ENCODE data around the gene ITGBL1. TPM values are rescaled to one million over a fixed set of nuclear protein-coding genes. Genes with fewer than 3 reads are reported as not detected.
A peak's percentile ranks its signal among the peaks of the same experiment; 100 is the strongest.

ITGBL1 gene
- total and polyA plus RNA-seq, 2 donors, result 8.5 to 21.2 TPM

- Histone ChIP-seq H3K36me3 (ENCODE audit: insufficient read depth) (no peaks in the 10 kb centered on the region), H3K4me3 (ENCODE audit: low read depth, low read length) (no peak overlapping the region), H3K4me1 (ENCODE audit: insufficient read depth) (peaks cover 2% of the 10 kb centered on the region), H3K27ac (ENCODE audit: low read depth) (peak overlapping the region; percentile 67)
- DNase-seq (ENCODE audit: extremely low spot score), result no peak
- WGBS, result 53% methylated on average over 2 of the region's 2 CpGs
Measured at GRCh38 chr13:101623470-101624209, 171.2 kb downstream of the ITGBL1 start.

GRCh38 chr13:101624210-101624922 lies 171.9 kb downstream of the ITGBL1 start:
- DNase-seq (ENCODE audit: extremely low spot score), result no peak
- H3K4me1 ChIP-seq (ENCODE audit: insufficient read depth), result peaks cover 2% of the 10 kb centered on the region
- H3K4me3 ChIP-seq (ENCODE audit: low read depth, low read length), result no peak overlapping the region
- H3K27ac ChIP-seq (ENCODE audit: low read depth), result peak overlapping the region; percentile 73
- WGBS, result 24% methylated on average over 8 of the region's 8 CpGs
- no peaks in the 10 kb centered on the region for H3K36me3 ChIP-seq (ENCODE audit: insufficient read depth)

- Histone ChIP-seq H3K4me3 (ENCODE audit: low read depth, low read length) (no peak overlapping the region), H3K27ac (ENCODE audit: low read depth) (no peak overlapping the region), H3K4me1 (ENCODE audit: insufficient read depth) (peaks cover 2% of the 10 kb centered on the region), H3K36me3 (ENCODE audit: insufficient read depth) (no peaks in the 10 kb centered on the region)
- DNase-seq (ENCODE audit: extremely low spot score), result no peak
- 57% methylated on average over 3 of the region's 3 CpGs for WGBS
Measured at GRCh38 chr13:101624981-101625380, 172.5 kb downstream of the ITGBL1 start.

DNA sequence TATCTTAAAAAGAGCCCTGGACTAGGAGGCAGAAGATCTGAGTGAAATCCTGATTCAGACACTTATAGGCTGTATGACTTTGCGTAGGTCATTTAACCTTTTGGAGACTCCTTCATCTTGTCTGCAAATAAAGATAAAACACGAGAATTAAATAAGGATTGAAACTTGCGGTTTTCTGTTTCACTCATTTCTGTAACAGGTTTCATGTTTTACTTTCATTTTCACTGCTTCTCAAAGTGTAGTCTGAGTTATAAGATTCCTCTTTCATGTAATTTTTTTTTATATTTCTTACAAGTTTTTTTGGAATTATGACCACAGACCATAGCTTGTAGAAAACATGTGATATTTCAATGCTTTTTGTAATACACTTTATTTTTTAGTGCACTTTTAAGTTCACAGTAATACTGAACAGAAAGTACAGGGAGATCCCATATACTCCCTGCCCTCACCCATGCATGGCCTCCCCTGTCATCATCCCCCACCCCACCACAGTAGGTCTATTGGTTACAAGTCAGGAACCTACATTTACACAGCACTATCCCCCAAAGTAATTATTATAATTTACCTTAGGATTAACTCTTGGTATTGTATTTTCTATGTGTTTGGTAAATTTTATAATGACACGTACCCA lies 174.6 kb downstream of the ITGBL1 start:
- H3K36me3 ChIP-seq (ENCODE audit: insufficient read depth), result no peaks in the 10 kb centered on the region
- peaks cover 2% of the 10 kb centered on the region for H3K4me1 ChIP-seq (ENCODE audit: insufficient read depth)
- peak overlapping the region; percentile 50 for H3K27ac ChIP-seq (ENCODE audit: low read depth)
- H3K4me3 ChIP-seq (ENCODE audit: low read depth, low read length), result peak overlapping the region; percentile 31
- no peak for DNase-seq (ENCODE audit: extremely low spot score)
- WGBS, result 41% methylated on average over 4 of the region's 4 CpGs

DNA sequence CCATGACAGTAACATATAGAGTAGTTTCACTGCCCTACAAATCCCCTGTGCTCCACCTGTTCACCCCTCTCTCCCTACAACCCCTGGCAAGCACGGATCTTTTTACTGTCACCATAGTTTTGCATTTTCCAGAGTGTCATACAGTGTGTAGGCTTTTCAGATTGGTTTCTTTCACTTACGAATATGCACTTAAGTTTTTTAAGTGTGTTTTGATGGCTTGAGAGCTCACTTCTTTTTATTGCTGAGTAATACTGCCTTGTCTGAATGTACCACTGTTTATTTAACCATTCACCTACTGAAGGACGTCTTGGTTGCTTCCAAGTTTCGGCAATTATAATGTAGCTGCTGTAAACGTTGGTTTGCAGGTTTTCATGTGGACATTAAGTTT lies 175.1 kb downstream of the ITGBL1 start:
- peak overlapping the region; percentile 1 for H3K4me3 ChIP-seq (ENCODE audit: low read depth, low read length)
- H3K4me1 ChIP-seq (ENCODE audit: insufficient read depth), result peaks cover 2% of the 10 kb centered on the region
- H3K36me3 ChIP-seq (ENCODE audit: insufficient read depth), result no peaks in the 10 kb centered on the region
- no peak for DNase-seq (ENCODE audit: extremely low spot score)
- WGBS, result 40% methylated on average over 5 of the region's 5 CpGs
- no peak overlapping the region for H3K27ac ChIP-seq (ENCODE audit: low read depth)

DNA sequence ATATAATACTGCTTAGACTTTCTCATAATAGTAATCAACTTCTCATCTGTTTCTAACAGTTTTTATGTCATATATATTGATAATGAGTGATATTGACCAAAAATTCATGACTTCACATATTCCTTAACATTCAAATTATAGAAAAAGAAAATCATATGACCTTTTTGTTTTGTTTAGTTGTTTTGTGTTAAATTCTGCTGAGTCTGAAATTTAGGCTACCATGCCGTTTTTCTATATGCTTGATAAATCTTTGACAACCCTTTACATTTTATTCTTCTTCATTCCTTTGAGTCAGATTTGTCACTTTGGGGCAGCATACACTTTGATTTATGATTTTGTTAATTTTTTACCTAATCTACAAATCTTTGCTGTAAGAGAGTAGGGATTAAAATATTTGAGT lies 176.4 kb downstream of the ITGBL1 start:
- H3K4me3 ChIP-seq (ENCODE audit: low read depth, low read length), result no peak overlapping the region
- H3K36me3 ChIP-seq (ENCODE audit: insufficient read depth), result no peaks in the 10 kb centered on the region
- H3K27ac ChIP-seq (ENCODE audit: low read depth), result no peak overlapping the region
- H3K4me1 ChIP-seq (ENCODE audit: insufficient read depth), result peaks cover 2% of the 10 kb centered on the region
- 86% methylated on average over 1 of the region's 1 CpG for WGBS
- no peak for DNase-seq (ENCODE audit: extremely low spot score)

DNA sequence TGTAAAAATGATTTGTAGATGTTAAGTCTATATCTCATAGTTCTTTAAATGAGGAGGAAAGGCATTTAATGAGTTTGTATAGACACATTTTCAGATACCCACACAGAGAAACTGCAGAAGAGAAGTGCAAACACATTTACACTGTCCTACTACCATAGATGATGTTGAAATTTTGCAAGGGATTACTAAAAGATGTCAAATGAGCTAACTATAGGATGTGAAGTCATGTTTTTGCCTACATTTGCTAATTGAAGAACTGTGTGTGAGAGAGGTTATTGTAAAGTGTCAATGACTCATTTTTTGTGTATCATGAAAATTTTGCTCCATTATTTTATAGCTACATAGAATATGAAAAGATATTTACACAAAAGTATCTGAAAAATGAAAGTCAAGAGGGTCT lies 178.9 kb downstream of the ITGBL1 start:
- H3K36me3 ChIP-seq (ENCODE audit: insufficient read depth), result no peaks in the 10 kb centered on the region
- H3K4me1 ChIP-seq (ENCODE audit: insufficient read depth), result no peaks in the 10 kb centered on the region
- no peak overlapping the region for H3K27ac ChIP-seq (ENCODE audit: low read depth)
- no peak for DNase-seq (ENCODE audit: extremely low spot score)
- H3K4me3 ChIP-seq (ENCODE audit: low read depth, low read length), result no peak overlapping the region

DNA sequence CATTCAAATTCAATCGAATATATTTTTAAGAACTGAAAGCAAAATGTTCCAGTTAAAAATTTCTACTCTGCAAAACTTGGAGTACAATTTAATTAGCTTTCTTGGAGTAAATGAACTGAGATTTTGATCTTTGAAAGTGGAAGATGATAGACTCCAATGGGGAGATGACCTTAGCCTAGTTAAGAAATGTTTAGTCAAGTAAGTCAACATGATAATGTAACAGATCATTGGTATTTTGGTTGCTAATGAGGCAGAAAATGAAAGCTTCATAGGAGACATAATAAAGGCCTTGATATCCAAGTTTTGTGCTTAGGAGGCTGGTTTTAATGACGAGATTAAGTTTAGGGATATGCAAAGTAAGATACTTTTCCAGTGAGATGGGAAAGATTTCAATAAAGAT lies 181.7 kb downstream of the ITGBL1 start:
- Histone ChIP-seq H3K36me3 (ENCODE audit: insufficient read depth) (no peaks in the 10 kb centered on the region), H3K27ac (ENCODE audit: low read depth) (no peak overlapping the region), H3K4me1 (ENCODE audit: insufficient read depth) (no peaks in the 10 kb centered on the region), H3K4me3 (ENCODE audit: low read depth, low read length) (no peak overlapping the region)
- no peak for DNase-seq (ENCODE audit: extremely low spot score)
- WGBS, result 86% methylated on average over 2 of the region's 2 CpGs

- Histone ChIP-seq H3K4me1 (ENCODE audit: insufficient read depth) (no peaks in the 10 kb centered on the region), H3K4me3 (ENCODE audit: low read depth, low read length) (no peak overlapping the region), H3K27ac (ENCODE audit: low read depth) (no peak overlapping the region), H3K36me3 (ENCODE audit: insufficient read depth) (no peaks in the 10 kb centered on the region)
- no peak for DNase-seq (ENCODE audit: extremely low spot score)
- 82% methylated on average over 1 of the region's 1 CpG for WGBS
Measured at GRCh38 chr13:101639711-101640110, 187.2 kb downstream of the ITGBL1 start.

DNA sequence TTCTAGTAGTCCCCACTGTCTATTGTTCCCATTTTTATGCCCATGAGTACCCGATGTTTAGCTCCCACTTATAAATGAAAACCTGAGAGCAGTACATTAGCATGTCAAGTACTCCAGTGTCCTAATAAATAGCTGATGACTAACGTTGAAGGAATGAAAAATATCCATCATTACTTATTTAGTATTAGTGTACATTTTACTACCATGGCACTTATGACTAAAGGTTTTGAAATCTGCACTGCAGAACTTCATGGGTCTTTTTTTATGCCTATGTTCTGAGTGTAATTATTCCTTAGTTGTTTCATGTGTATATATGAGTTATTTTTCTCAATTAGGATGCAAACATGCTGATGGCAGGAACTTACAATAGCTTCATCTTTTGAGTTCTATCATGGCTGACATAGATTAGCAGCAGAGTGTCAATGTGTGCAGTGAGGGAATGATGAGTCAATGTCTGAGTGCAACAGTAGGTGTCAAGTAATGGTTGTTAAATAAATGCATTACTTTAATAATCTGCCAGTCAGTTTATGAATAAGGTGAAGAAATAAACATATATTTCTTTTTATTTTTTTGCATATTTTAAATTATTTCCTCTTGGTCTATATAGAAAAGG lies 188.4 kb downstream of the ITGBL1 start:
- DNase-seq (ENCODE audit: extremely low spot score), result no peak
- no peak overlapping the region for H3K4me3 ChIP-seq (ENCODE audit: low read depth, low read length)
- H3K27ac ChIP-seq (ENCODE audit: low read depth), result no peak overlapping the region
- H3K4me1 ChIP-seq (ENCODE audit: insufficient read depth), result no peaks in the 10 kb centered on the region
- no peaks in the 10 kb centered on the region for H3K36me3 ChIP-seq (ENCODE audit: insufficient read depth)
- 56% methylated on average over 2 of the region's 2 CpGs for WGBS

GRCh38 chr13:101645871-101646270 lies 193.4 kb downstream of the ITGBL1 start:
- DNase-seq (ENCODE audit: extremely low spot score), result no peak
- no peak overlapping the region for H3K4me3 ChIP-seq (ENCODE audit: low read depth, low read length)
- H3K4me1 ChIP-seq (ENCODE audit: insufficient read depth), result no peaks in the 10 kb centered on the region
- 84% methylated on average over 1 of the region's 1 CpG for WGBS
- no peaks in the 10 kb centered on the region for H3K36me3 ChIP-seq (ENCODE audit: insufficient read depth)
- no peak overlapping the region for H3K27ac ChIP-seq (ENCODE audit: low read depth)

- H3K27ac ChIP-seq (ENCODE audit: low read depth), result no peak overlapping the region
- WGBS, result 90% methylated on average over 5 of the region's 5 CpGs
- H3K36me3 ChIP-seq (ENCODE audit: insufficient read depth), result no peaks in the 10 kb centered on the region
- no peaks in the 10 kb centered on the region for H3K4me1 ChIP-seq (ENCODE audit: insufficient read depth)
- DNase-seq (ENCODE audit: extremely low spot score), result no peak
- H3K4me3 ChIP-seq (ENCODE audit: low read depth, low read length), result no peak overlapping the region
Measured at GRCh38 chr13:101647760-101648159, 195.3 kb downstream of the ITGBL1 start.

DNA sequence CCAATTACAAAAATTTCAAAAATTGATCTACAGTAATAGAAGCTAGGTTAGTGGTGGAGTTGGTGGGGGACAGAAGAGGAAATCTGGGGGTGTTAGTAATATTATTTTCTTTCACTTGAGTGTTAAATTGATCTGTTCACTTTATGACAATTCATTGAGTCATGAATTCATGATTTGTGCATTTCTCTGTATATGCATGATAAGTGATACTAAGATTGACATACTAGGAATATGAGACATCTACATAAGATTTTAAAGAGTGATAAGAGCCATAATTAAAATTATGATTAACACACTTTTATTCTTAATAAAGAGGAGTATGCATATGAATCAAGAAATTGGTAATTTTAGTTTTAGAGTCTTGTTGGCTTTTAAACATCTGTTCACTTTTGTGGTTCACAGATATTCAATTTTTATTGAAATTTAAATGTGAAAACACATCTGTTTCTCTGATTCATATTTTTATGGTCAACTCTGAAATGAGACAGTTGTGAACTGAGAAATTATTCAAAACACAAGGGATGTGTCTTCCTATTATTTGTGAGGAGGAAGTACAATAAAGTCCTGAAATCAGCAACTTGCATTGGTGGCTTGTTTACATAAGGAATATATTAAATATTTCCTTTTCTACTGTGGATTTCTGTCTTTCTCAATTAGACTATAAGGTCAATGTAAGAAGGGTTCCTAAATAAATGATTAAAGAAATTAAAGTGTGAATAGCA lies 196.5 kb downstream of the ITGBL1 start:
- Histone ChIP-seq H3K27ac (ENCODE audit: low read depth) (no peak overlapping the region), H3K36me3 (ENCODE audit: insufficient read depth) (no peaks in the 10 kb centered on the region), H3K4me1 (ENCODE audit: insufficient read depth) (no peaks in the 10 kb centered on the region), H3K4me3 (ENCODE audit: low read depth, low read length) (no peak overlapping the region)
- no peak for DNase-seq (ENCODE audit: extremely low spot score)
